GM21367 (cell line): ENCODE results near the gene DEPDC1B.
"Not testable (repeated sequence)": the region's sequence is repeated elsewhere in the genome, so short reads cannot be mapped to it uniquely, and the experiment has no call there.

ENCODE experiments used
- ATAC-seq: cut with Tn5 transposase; IDR thresholded peaks from one replicate; pipeline ENCODE4 v1.9.1; 2021; ENCODE audit not compliant: unreplicated experiment

The DEPDC1B gene

GRCh38 chr5:60649288-60649917 lies 50.6 kb downstream of the DEPDC1B start:
- peak; percentile 73 for ATAC-seq

- ATAC-seq = no peak
Measured at GRCh38 chr5:60648175-60648574, 51.8 kb downstream of the DEPDC1B start.

- no peak for ATAC-seq
Measured at GRCh38 chr5:60640901-60641300, 59.1 kb downstream of the DEPDC1B start.

GRCh38 chr5:60639544-60639943 lies 60.4 kb downstream of the DEPDC1B start:
- ATAC-seq = no peak

- no peak for ATAC-seq
Measured at GRCh38 chr5:60638300-60638699, 61.7 kb downstream of the DEPDC1B start.

GRCh38 chr5:60636644-60637043 lies 63.3 kb downstream of the DEPDC1B start:
- no peak for ATAC-seq

GRCh38 chr5:60636001-60636400 lies 64.0 kb downstream of the DEPDC1B start:
- no peak for ATAC-seq

- ATAC-seq = no peak
Measured at GRCh38 chr5:60634051-60634450, 65.9 kb downstream of the DEPDC1B start.

- no peak for ATAC-seq
Measured at GRCh38 chr5:60633341-60633740, 66.6 kb downstream of the DEPDC1B start.

- ATAC-seq = no peak
Measured at GRCh38 chr5:60632153-60632552, 67.8 kb downstream of the DEPDC1B start.

GRCh38 chr5:60630836-60631235 lies 69.1 kb downstream of the DEPDC1B start:
- no peak for ATAC-seq

- ATAC-seq = no peak
Measured at GRCh38 chr5:60630179-60630578, 69.8 kb downstream of the DEPDC1B start.

- not testable (repeated sequence) for ATAC-seq
Measured at GRCh38 chr5:60624875-60625274, 75.1 kb downstream of the DEPDC1B start.

- ATAC-seq = not testable (repeated sequence)
Measured at GRCh38 chr5:60620752-60621151, 79.2 kb downstream of the DEPDC1B start.

GRCh38 chr5:60613826-60614225 lies 86.1 kb downstream of the DEPDC1B start:
- no peak for ATAC-seq

GRCh38 chr5:60611099-60611740 lies 88.7 kb downstream of the DEPDC1B start:
- no peak for ATAC-seq

GRCh38 chr5:60604771-60605170 lies 95.2 kb downstream of the DEPDC1B start:
- ATAC-seq = no peak

- peak; percentile 46 for ATAC-seq
Measured at GRCh38 chr5:60598424-60598823, 101.5 kb downstream of the DEPDC1B start.

GRCh38 chr5:60597572-60598320 lies 102.2 kb downstream of the DEPDC1B start:
- ATAC-seq = peak; percentile 75

GRCh38 chr5:60594715-60595477 lies 105.1 kb downstream of the DEPDC1B start:
- ATAC-seq = no peak

GRCh38 chr5:60590172-60590571 lies 109.8 kb downstream of the DEPDC1B start:
- ATAC-seq = no peak
